ENCODE measurements around the gene CPED1.
"Not testable (repeated sequence)": the region's sequence is repeated elsewhere in the genome, so short reads cannot be mapped to it uniquely, and the experiment has no call there.

CPED1 gene

GRCh38 chr7:121228779-121229178 lies 240.3 kb downstream of the CPED1 start (continued):
- TF ChIP-seq PATZ1 (CRISPR knock-in tag; IDR thresholded peaks at IDR 0.05; ENCODE audit: borderline replicate concordance): no peak
- no peak for TF ChIP-seq ZNF8 (CRISPR knock-in tag; IDR thresholded peaks at IDR 0.05)
- TF ChIP-seq ZC3H10 (CRISPR knock-in tag; IDR thresholded peaks at IDR 0.05): no peak

- no peak for ATAC-seq
- TF ChIP-seq ZC3H10 (CRISPR knock-in tag; IDR thresholded peaks at IDR 0.05) (no peak), ZFP30 (CRISPR knock-in tag; IDR thresholded peaks at IDR 0.05) (no peak), ESRRG (CRISPR knock-in tag; IDR thresholded peaks at IDR 0.05) (no peak), OSR1 (CRISPR knock-in tag; IDR thresholded peaks at IDR 0.05) (no peak), ZNF565 (CRISPR knock-in tag; conservative IDR thresholded peaks at IDR 0.05; ENCODE audit: low read depth) (no peak), ZNF70 (CRISPR knock-in tag; IDR thresholded peaks at IDR 0.05) (no peak), CREB5 (CRISPR knock-in tag; IDR thresholded peaks at IDR 0.05; ENCODE audit: low read depth) (no peak), POU6F1 (CRISPR knock-in tag; IDR thresholded peaks at IDR 0.05; ENCODE audit: borderline replicate concordance, low read depth) (no peak), ZFP3 (CRISPR knock-in tag; IDR thresholded peaks at IDR 0.05) (no peak), BACH2 (CRISPR knock-in tag; IDR thresholded peaks at IDR 0.05; ENCODE audit: borderline replicate concordance) (no peak), TCF4 (CRISPR knock-in tag; IDR thresholded peaks at IDR 0.05; ENCODE audit: borderline replicate concordance) (no peak), CSRNP3 (CRISPR knock-in tag; IDR thresholded peaks at IDR 0.05) (no peak), TOX (CRISPR knock-in tag; IDR thresholded peaks at IDR 0.05; ENCODE audit: borderline replicate concordance) (no peak), ARNTL (CRISPR knock-in tag; IDR thresholded peaks at IDR 0.05; ENCODE audit: borderline replicate concordance, low read depth) (no peak)
These were observed 246.7 kb downstream of the CPED1 start for GRCh38 chr7:121235201-121235600.

- TF ChIP-seq ISL1 (CRISPR knock-in tag; IDR thresholded peaks at IDR 0.05) (no peak), SNAI2 (CRISPR knock-in tag; IDR thresholded peaks at IDR 0.05) (no peak)
These were observed 249.1 kb downstream of the CPED1 start for GRCh38 chr7:121237601-121238000.

GRCh38 chr7:121244120-121244870 lies 255.8 kb downstream of the CPED1 start:
- ATAC-seq: no peak; the same call in 2 of the 3 replicates
- TF ChIP-seq GLIS3 (CRISPR knock-in tag; IDR thresholded peaks at IDR 0.05) (no peak), CSRNP3 (CRISPR knock-in tag; IDR thresholded peaks at IDR 0.05) (no peak), ZFP30 (CRISPR knock-in tag; IDR thresholded peaks at IDR 0.05) (no peak), ZFP3 (CRISPR knock-in tag; IDR thresholded peaks at IDR 0.05) (no peak), PPARA (CRISPR knock-in tag; IDR thresholded peaks at IDR 0.05; ENCODE audit: borderline replicate concordance) (no peak), ZNF70 (CRISPR knock-in tag; IDR thresholded peaks at IDR 0.05) (0 out of 2 replicates have a peak, but pooled peaks have one; percentile 15)

More at GRCh38 chr7:121237601-121238000, 249.1 kb downstream of the CPED1 start:
- no peak for ATAC-seq

GRCh38 chr7:121251367-121251766 lies 262.9 kb downstream of the CPED1 start:
- not testable (repeated sequence) for ATAC-seq

GRCh38 chr7:121252523-121253235 lies 264.2 kb downstream of the CPED1 start:
- ATAC-seq: not testable (repeated sequence)

All from SK-N-SH treated with all-trans-retinoic acid at 6 μM for 48 hours (cell line).